Measurements from ENCODE around the gene JTB. TPM values are rescaled to one million over a fixed set of nuclear protein-coding genes. Genes with fewer than 3 reads are reported as not detected.

JTB gene
- total and polyA plus RNA-seq, 9 of the 15 experiments (the other 6 are each of a cell fraction or from before 2014, with no cell fraction given): 24.7 to 308 (median 151) TPM

DNA sequence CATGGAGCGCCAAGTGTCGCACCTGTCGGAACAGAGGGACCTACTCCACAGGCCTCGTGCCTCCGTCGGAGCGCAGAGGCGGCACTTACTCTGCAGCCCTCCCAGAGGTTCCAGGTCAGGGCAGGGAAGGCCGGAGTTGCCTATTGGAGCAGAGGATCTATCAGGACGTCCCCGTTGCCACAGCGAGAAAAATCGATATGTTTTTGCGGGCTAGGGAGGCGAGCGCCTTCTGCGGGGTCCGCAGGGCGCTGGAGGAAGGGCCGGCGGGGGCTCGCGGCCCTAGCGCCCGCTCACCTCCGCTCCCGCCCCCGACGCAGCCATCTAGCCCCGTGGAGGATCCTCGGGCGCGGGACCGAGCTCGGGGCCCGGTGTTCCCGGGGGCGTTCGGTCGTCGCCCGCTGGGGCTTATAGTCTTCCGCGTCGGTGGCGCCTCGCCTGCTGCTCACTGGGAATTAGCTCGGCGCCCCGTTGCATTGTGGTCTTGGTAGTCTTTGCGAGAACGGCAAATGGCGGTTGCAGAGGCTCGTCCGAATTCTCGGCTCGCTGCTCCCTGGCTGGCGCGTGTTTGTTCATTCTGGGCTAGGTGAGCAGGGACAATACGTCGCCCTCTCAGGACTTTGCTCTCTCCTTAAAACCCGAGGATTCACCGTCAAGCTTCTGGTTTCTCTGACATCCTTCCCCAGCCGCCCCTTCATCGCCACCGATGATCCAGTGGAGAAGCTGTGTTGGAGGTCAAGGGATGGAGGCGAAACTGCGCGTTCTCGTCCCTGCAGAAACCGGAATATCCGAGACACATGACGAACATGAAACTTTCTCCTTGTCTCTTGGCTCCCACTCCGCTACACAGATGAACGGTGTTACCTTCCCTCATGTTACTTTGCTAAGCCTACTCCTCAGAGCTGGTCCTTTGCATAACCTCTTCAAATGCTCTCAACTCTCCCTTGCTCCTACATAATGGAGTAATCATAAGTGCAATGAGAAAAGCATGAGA is at the start of gene JTB (continued):
- TF ChIP-seq, protein P1, sequence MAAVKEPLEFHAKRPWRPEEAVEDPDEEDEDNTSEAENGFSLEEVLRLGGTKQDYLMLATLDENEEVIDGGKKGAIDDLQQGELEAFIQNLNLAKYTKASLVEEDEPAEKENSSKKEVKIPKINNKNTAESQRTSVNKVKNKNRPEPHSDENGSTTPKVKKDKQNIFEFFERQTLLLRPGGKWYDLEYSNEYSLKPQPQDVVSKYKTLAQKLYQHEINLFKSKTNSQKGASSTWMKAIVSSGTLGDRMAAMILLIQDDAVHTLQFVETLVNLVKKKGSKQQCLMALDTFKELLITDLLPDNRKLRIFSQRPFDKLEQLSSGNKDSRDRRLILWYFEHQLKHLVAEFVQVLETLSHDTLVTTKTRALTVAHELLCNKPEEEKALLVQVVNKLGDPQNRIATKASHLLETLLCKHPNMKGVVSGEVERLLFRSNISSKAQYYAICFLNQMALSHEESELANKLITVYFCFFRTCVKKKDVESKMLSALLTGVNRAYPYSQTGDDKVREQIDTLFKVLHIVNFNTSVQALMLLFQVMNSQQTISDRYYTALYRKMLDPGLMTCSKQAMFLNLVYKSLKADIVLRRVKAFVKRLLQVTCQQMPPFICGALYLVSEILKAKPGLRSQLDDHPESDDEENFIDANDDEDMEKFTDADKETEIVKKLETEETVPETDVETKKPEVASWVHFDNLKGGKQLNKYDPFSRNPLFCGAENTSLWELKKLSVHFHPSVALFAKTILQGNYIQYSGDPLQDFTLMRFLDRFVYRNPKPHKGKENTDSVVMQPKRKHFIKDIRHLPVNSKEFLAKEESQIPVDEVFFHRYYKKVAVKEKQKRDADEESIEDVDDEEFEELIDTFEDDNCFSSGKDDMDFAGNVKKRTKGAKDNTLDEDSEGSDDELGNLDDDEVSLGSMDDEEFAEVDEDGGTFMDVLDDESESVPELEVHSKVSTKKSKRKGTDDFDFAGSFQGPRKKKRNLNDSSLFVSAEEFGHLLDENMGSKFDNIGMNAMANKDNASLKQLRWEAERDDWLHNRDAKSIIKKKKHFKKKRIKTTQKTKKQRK (IDR thresholded peaks at IDR 0.05; ENCODE audit: borderline replicate concordance, low read depth, low read length): no peak
- TF ChIP-seq SUPT5H (IDR thresholded peaks at IDR 0.05) (peak; percentile 77), NFRKB (IDR thresholded peaks at IDR 0.05; ENCODE audit: low read depth) (peak; percentile 72; the same call in 1 of the 2 replicates), KDM5B (IDR thresholded peaks at IDR 0.05; ENCODE audit: insufficient replicate concordance, low read depth, low read length) (peak; percentile 89), NR3C1 (CRISPR knock-in tag; IDR thresholded peaks at IDR 0.05) (0 out of 2 replicates have a peak, but pooled peaks have one; percentile 49), ZNF217 (CRISPR knock-in tag; IDR thresholded peaks at IDR 0.05) (no peak), FOS (IDR thresholded peaks at IDR 0.05; ENCODE audit: extremely low read depth, insufficient read length) (no peak), ZNF212 (CRISPR knock-in tag; IDR thresholded peaks at IDR 0.05) (0 out of 2 replicates have a peak, but pooled peaks have one; percentile 6), POLR2A (conservative IDR thresholded peaks at IDR 0.05) (peak; percentile 83), MNT (conservative IDR thresholded peaks at IDR 0.05) (peak; percentile 4 to 67; a peak in 2 of 4 replicates), CLOCK (CRISPR knock-in tag; IDR thresholded peaks at IDR 0.05; ENCODE audit: borderline replicate concordance) (no peak)
- TF ChIP-seq, protein P2, sequence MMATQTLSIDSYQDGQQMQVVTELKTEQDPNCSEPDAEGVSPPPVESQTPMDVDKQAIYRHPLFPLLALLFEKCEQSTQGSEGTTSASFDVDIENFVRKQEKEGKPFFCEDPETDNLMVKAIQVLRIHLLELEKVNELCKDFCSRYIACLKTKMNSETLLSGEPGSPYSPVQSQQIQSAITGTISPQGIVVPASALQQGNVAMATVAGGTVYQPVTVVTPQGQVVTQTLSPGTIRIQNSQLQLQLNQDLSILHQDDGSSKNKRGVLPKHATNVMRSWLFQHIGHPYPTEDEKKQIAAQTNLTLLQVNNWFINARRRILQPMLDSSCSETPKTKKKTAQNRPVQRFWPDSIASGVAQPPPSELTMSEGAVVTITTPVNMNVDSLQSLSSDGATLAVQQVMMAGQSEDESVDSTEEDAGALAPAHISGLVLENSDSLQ (IDR thresholded peaks at IDR 0.05): peak; percentile 4; the same call in 1 of the 2 replicates
- TF ChIP-seq, protein P3, sequence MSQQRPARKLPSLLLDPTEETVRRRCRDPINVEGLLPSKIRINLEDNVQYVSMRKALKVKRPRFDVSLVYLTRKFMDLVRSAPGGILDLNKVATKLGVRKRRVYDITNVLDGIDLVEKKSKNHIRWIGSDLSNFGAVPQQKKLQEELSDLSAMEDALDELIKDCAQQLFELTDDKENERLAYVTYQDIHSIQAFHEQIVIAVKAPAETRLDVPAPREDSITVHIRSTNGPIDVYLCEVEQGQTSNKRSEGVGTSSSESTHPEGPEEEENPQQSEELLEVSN (IDR thresholded peaks at IDR 0.05; ENCODE audit: borderline replicate concordance in 1 of 2, extremely low read depth in 1 of 2, insufficient read depth in 1 of 2, insufficient read length in 1 of 2, low read depth in 1 of 2, low read length in 1 of 2, poor library complexity in 1 of 2, severe bottlenecking in 1 of 2): peak in 1 of 2 experiments; percentile 79
